HG03460 (cell line): ENCODE measurements around the gene CASP2.

Experiments
- ATAC-seq: cut with Tn5 transposase; IDR thresholded peaks from one replicate; pipeline ENCODE4 v1.9.1; 2021; ENCODE audit not compliant: unreplicated experiment

CASP2 gene

GRCh38 chr7:143287935-143288826, at the start of gene CASP2:
Gene CASP2 (plus strand): TSS chr7:143288351. CDS start chr7:143288456, 105 bp downstream.
- ATAC-seq = peak; percentile 86

GRCh38 chr7:143239813-143240212, 48.3 kb upstream of the CASP2 start:
- ATAC-seq = no peak

GRCh38 chr7:143240291-143241168, 47.6 kb upstream of the CASP2 start:
- ATAC-seq = peak; percentile 91

GRCh38 chr7:143242306-143242705, 45.8 kb upstream of the CASP2 start:
- no peak for ATAC-seq

GRCh38 chr7:143243111-143243510, 45.0 kb upstream of the CASP2 start:
- ATAC-seq = no peak

- ATAC-seq = no peak
Measured at GRCh38 chr7:143243614-143244013, 44.5 kb upstream of the CASP2 start.

- no peak for ATAC-seq
Measured at GRCh38 chr7:143244321-143244720, 43.8 kb upstream of the CASP2 start.

- no peak for ATAC-seq
Measured at GRCh38 chr7:143245123-143245522, 43.0 kb upstream of the CASP2 start.

- no peak for ATAC-seq
Measured at GRCh38 chr7:143247372-143247771, 40.8 kb upstream of the CASP2 start.

GRCh38 chr7:143248761-143249354, 39.3 kb upstream of the CASP2 start:
- no peak for ATAC-seq

- no peak for ATAC-seq
Measured at GRCh38 chr7:143250199-143250598, 38.0 kb upstream of the CASP2 start.

GRCh38 chr7:143250822-143251221, 37.3 kb upstream of the CASP2 start:
- no peak for ATAC-seq

- ATAC-seq = no peak
Measured at GRCh38 chr7:143252006-143252405, 36.1 kb upstream of the CASP2 start.

- ATAC-seq = no peak
Measured at GRCh38 chr7:143255564-143255963, 32.6 kb upstream of the CASP2 start.

- ATAC-seq = no peak
Measured at GRCh38 chr7:143256325-143256724, 31.8 kb upstream of the CASP2 start.

GRCh38 chr7:143256932-143257331, 31.2 kb upstream of the CASP2 start:
- peak; percentile 69 for ATAC-seq

GRCh38 chr7:143257501-143257900, 30.6 kb upstream of the CASP2 start:
- no peak for ATAC-seq

- peak; percentile 45 for ATAC-seq
Measured at GRCh38 chr7:143258831-143259230, 29.3 kb upstream of the CASP2 start.

GRCh38 chr7:143259765-143260164, 28.4 kb upstream of the CASP2 start:
- no peak for ATAC-seq

- no peak for ATAC-seq
Measured at GRCh38 chr7:143261901-143262300, 26.2 kb upstream of the CASP2 start.
